HG02943 (cell line): Measurements from ENCODE around the gene CA9.

ENCODE experiments used
- ATAC-seq: cut with Tn5 transposase; IDR thresholded peaks from one replicate; pipeline ENCODE4 v1.9.1; 2021; ENCODE audit warnings: mild to moderate bottlenecking, low read depth, moderate library complexity; ENCODE audit not compliant: unreplicated experiment

The CA9 gene

GRCh38 chr9:35689542-35690293 is 16.0 kb downstream of the CA9 start, which contains the start of gene TPM2:
Gene TPM2 (minus strand): TSS chr9:35689925. CDS start chr9:35689817, 108 bp downstream.
- no peak for ATAC-seq

GRCh38 chr9:35690294-35690613 is 16.5 kb downstream of the CA9 start:
- ATAC-seq, result no peak

GRCh38 chr9:35690614-35691333 is 17.0 kb downstream of the CA9 start:
- no peak for ATAC-seq

GRCh38 chr9:35691334-35691650 is 17.6 kb downstream of the CA9 start:
- no peak for ATAC-seq

GRCh38 chr9:35691757-35692301 is 18.1 kb downstream of the CA9 start:
- ATAC-seq, result no peak

- no peak for ATAC-seq
Measured at GRCh38 chr9:35695943-35696401, 22.2 kb downstream of the CA9 start.

- ATAC-seq, result no peak
Measured at GRCh38 chr9:35696520-35697215, 22.9 kb downstream of the CA9 start.

GRCh38 chr9:35697486-35697885 is 23.8 kb downstream of the CA9 start:
- no peak for ATAC-seq

- ATAC-seq, result no peak
Measured at GRCh38 chr9:35698231-35698630, 24.5 kb downstream of the CA9 start.

- ATAC-seq, result no peak
Measured at GRCh38 chr9:35700031-35700430, 26.3 kb downstream of the CA9 start.

- no peak for ATAC-seq
Measured at GRCh38 chr9:35700942-35701341, 27.2 kb downstream of the CA9 start.

- ATAC-seq, result no peak
Measured at GRCh38 chr9:35702696-35703095, 29.0 kb downstream of the CA9 start.

GRCh38 chr9:35703906-35704672 is 30.4 kb downstream of the CA9 start:
- ATAC-seq, result no peak

- no peak for ATAC-seq
Measured at GRCh38 chr9:35705372-35705771, 31.6 kb downstream of the CA9 start.

GRCh38 chr9:35705836-35706430 is 32.2 kb downstream of the CA9 start:
- no peak for ATAC-seq

GRCh38 chr9:35706951-35707350 is 33.2 kb downstream of the CA9 start:
- no peak for ATAC-seq

- no peak for ATAC-seq
Measured at GRCh38 chr9:35708146-35708545, 34.4 kb downstream of the CA9 start.

- ATAC-seq, result no peak
Measured at GRCh38 chr9:35710818-35711500, 37.2 kb downstream of the CA9 start.
